ENCODE results near the gene SETD9.

DNA sequence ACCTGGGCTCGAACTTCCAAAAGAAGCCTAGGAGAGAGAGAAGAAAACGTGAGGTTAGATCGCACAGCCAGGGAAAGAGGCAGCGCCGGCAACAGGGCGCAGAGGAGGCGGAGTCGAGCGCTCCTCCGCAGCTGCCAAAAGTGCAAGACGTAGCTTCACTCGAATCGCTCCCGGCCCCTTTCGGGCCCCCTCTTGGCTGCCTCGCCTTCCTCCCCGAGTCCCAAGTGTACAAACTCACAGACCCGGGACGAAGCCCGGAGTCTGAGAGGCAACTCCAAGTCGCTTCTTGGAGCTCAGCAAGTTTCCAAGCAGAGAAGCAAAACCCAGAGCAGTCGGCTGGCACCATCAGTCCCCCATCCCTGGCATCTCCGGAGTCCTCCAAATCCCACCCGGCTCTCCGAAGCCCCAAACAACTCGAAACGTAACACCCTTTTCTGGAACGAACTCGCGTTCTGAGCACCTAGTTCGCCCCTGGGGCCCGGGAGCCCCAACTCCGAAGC lies 41.3 kb downstream of the SETD9 start:
- TF ChIP-seq, protein P1, sequence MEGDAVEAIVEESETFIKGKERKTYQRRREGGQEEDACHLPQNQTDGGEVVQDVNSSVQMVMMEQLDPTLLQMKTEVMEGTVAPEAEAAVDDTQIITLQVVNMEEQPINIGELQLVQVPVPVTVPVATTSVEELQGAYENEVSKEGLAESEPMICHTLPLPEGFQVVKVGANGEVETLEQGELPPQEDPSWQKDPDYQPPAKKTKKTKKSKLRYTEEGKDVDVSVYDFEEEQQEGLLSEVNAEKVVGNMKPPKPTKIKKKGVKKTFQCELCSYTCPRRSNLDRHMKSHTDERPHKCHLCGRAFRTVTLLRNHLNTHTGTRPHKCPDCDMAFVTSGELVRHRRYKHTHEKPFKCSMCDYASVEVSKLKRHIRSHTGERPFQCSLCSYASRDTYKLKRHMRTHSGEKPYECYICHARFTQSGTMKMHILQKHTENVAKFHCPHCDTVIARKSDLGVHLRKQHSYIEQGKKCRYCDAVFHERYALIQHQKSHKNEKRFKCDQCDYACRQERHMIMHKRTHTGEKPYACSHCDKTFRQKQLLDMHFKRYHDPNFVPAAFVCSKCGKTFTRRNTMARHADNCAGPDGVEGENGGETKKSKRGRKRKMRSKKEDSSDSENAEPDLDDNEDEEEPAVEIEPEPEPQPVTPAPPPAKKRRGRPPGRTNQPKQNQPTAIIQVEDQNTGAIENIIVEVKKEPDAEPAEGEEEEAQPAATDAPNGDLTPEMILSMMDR (IDR thresholded peaks at IDR 0.05), result no peak
- no peak for TF ChIP-seq POLR2A (IDR thresholded peaks at IDR 0.05)

Measured in esophagus squamous epithelium (tissue), 4 donors.